PC-9 (cell line): ENCODE results near the gene NUP214. TPM values are rescaled to one million over a fixed set of nuclear protein-coding genes. Genes with fewer than 3 reads are reported as not detected.

ENCODE experiments used
- BruUV-seq: library from RNA; stranded (reverse); fragments of 400-500 nt; replicated peaks from 2 replicates; lab custom pipeline; 2021; lab: Mats Ljungman, UMichigan
- CTCF ChIA-PET: fragments of 300-600 bp; sonication (Branson Sonifier 250); formaldehyde crosslinking; loops from one replicate; lab custom pipeline; 2022; ENCODE audit warnings: antibody characterized with exemption; lab: Charles Lee
- POLR2A ChIA-PET: fragments of 300-600 bp; sonication (Branson Sonifier 250); formaldehyde crosslinking; loops from one replicate; lab custom pipeline; 2022; ENCODE audit warnings: antibody characterized with exemption; ENCODE audit not compliant: unreplicated experiment; lab: Charles Lee
- DNase-seq, 2 experiments: peaks; one replicate each; pipeline versions ENCODE4 v3.0.0 to v3.0.0-alpha.2; 2015 to 2022; ENCODE audit warnings: mixed read lengths in 1 of 2
- H2AFZ ChIP-seq: fragments of 200-600 bp; sonication (generic); 2 replicates; pipeline ENCODE4 v1.8.1; 2017; ENCODE audit warnings: antibody characterized with exemption
- H3F3A ChIP-seq: fragments of 200-600 bp; sonication (generic); 2 replicates; pipeline ENCODE4 v1.8.1; 2017; ENCODE audit warnings: antibody characterized with exemption, mild to moderate bottlenecking, low read depth; ENCODE audit not compliant: insufficient read depth
- H3K27ac ChIP-seq: fragments of 200-600 bp; sonication (generic); 2 replicates; pipeline ENCODE4 v1.6.1; 2016; ENCODE audit warnings: mixed run types
- H3K27me3 ChIP-seq: fragments of 200-600 bp; sonication (generic); 2 replicates; pipeline ENCODE4 v1.6.1; 2016; ENCODE audit warnings: low read depth, mixed run types; ENCODE audit not compliant: insufficient read depth
- H3K36me3 ChIP-seq: fragments of 200-600 bp; sonication (generic); 2 replicates; pipeline ENCODE4 v1.6.1; 2016; ENCODE audit warnings: low read depth, mixed run types
- H3K4me1 ChIP-seq: fragments of 200-600 bp; sonication (generic); replicated peaks from 2 replicates; pipeline ENCODE4 v1.6.1; 2016; ENCODE audit warnings: mixed run types; ENCODE audit not compliant: insufficient read depth
- H3K4me2 ChIP-seq: fragments of 200-600 bp; sonication (generic); 2 replicates; pipeline ENCODE4 v1.6.1; 2017; ENCODE audit warnings: mixed run types
- H3K4me3 ChIP-seq: fragments of 200-600 bp; sonication (generic); 2 replicates; pipeline ENCODE4 v1.6.1; 2016; ENCODE audit warnings: mixed run types
- H3K79me2 ChIP-seq: fragments of 200-600 bp; sonication (generic); 2 replicates; pipeline ENCODE4 v1.6.1; 2017; ENCODE audit warnings: low read depth, mixed run types
- H3K9me2 ChIP-seq: fragments of 200-600 bp; sonication (generic); 2 replicates; pipeline ENCODE4 v1.8.1; 2017; ENCODE audit warnings: mild to moderate bottlenecking; ENCODE audit not compliant: insufficient read depth
- H3K9me3 ChIP-seq: fragments of 200-600 bp; sonication (generic); 2 replicates; pipeline ENCODE4 v1.8.1; 2016; ENCODE audit warnings: low read depth; ENCODE audit not compliant: insufficient read depth
- H4K20me1 ChIP-seq: fragments of 200-600 bp; sonication (generic); 2 replicates; pipeline ENCODE4 v1.8.1; 2017; ENCODE audit not compliant: insufficient read depth
- EZH2 ChIP-seq: fragments of 200-600 bp; sonication (generic); IDR thresholded peaks from 2 replicates; pipeline ENCODE4 v1.8.0; 2017; ENCODE audit warnings: antibody characterized with exemption, low read depth
- intact Hi-C: fragments of 100-400 bp; cut with micrococcal nuclease; formaldehyde crosslinking; loops from one replicate; pipeline ENCODE4 v1.10.0; 2022; ENCODE audit not compliant: unreplicated experiment
- total RNA-seq: library from RNA; stranded (reverse); gene quantifications from 2 replicates; pipeline ENCODE4 v1.2.3, GENCODE V29; 2021
- TF ChIP-seq, protein P1 (sequence below): fragments of 200-600 bp; sonication (generic); conservative IDR thresholded peaks from 2 replicates; pipeline ENCODE4 v1.6.1; 2017; ENCODE audit warnings: mixed run types, antibody characterized with exemption, mild to moderate bottlenecking, moderate library complexity

Gene NUP214
- total RNA-seq, 1 experiment from 2014 or later: 59.0 TPM

DNA sequence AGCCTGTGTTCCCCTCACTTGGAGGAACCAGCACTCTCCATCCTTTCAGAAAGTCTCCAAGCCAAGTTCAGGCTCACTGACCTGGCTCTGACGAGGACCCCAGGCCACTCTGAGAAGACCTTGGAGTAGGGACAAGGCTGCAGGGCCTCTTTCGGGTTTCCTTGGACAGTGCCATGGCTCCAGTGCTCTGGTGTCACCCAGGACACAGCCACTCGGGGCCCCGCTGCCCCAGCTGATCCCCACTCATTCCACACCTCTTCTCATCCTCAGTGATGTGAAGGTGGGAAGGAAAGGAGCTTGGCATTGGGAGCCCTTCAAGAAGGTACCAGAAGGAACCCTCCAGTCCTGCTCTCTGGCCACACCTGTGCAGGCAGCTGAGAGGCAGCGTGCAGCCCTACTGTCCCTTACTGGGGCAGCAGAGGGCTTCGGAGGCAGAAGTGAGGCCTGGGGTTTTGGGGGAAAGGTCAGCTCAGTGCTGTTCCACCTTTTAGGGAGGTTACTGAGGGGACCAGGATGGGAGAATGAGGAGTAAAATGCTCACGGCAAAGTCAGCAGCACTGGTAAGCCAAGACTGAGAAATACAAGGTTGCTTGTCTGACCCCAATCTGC, 4.7 kb upstream of the NUP214 start:
- POLR2A ChIA-PET: no interaction called here
- no peaks in the 10 kb centered on the region for H4K20me1 ChIP-seq
- BruUV-seq: no TSS peak

DNA sequence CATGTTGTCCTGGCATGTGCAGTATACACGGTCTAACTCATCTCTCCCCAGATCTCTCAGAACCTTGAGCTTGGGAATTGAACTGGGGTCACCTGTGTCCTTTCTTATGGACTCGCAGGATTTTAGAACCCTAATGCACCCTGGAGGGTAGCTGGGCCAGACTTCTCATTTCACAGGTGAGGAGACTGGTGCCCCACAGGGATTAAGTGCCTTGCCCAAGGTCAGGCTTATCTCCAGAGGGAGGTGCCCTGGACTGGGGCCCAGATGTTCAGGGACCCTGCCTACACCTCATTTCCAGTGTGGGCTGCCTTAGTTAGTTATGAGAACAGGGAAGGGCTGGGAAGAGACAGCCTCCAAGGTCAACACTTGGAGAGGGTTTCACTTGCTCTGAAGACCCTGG, 4.0 kb upstream of the NUP214 start:
- no peak overlapping the region for H2AFZ ChIP-seq
- CTCF ChIA-PET: no interaction called here
- H3K36me3 ChIP-seq: no peaks in the 10 kb centered on the region; the same call in 1 of the 2 replicates
- no peaks in the 10 kb centered on the region for H3K9me2 ChIP-seq
- H3K9me3 ChIP-seq: no peaks in the 10 kb centered on the region
- no peak overlapping the region for H3K27ac ChIP-seq
- no peak for DNase-seq
- POLR2A ChIA-PET: no interaction called here
- no peak for TF ChIP-seq EZH2
- TF ChIP-seq, protein P1, sequence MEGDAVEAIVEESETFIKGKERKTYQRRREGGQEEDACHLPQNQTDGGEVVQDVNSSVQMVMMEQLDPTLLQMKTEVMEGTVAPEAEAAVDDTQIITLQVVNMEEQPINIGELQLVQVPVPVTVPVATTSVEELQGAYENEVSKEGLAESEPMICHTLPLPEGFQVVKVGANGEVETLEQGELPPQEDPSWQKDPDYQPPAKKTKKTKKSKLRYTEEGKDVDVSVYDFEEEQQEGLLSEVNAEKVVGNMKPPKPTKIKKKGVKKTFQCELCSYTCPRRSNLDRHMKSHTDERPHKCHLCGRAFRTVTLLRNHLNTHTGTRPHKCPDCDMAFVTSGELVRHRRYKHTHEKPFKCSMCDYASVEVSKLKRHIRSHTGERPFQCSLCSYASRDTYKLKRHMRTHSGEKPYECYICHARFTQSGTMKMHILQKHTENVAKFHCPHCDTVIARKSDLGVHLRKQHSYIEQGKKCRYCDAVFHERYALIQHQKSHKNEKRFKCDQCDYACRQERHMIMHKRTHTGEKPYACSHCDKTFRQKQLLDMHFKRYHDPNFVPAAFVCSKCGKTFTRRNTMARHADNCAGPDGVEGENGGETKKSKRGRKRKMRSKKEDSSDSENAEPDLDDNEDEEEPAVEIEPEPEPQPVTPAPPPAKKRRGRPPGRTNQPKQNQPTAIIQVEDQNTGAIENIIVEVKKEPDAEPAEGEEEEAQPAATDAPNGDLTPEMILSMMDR: no peak
- H3F3A ChIP-seq: peaks cover 18% of the 10 kb centered on the region; the same call in 1 of the 2 replicates
- H3K4me3 ChIP-seq: no peak overlapping the region
- H4K20me1 ChIP-seq: no peaks in the 10 kb centered on the region
- intact Hi-C loops: no loop called here
- no TSS peak for BruUV-seq
- H3K4me1 ChIP-seq: 0 out of 2 replicates have a peak, but pooled peaks cover 6% of the 10 kb centered on the region
- no peaks in the 10 kb centered on the region for H3K27me3 ChIP-seq
- peaks cover 9% of the 10 kb centered on the region for H3K79me2 ChIP-seq
- H3K4me2 ChIP-seq: no peak overlapping the region

More for the DNA sequence above, 4.7 kb upstream of the NUP214 start:
- Histone ChIP-seq H3K27me3 (no peaks in the 10 kb centered on the region), H2AFZ (no peak overlapping the region), H3K9me3 (no peaks in the 10 kb centered on the region), H3K27ac (no peak overlapping the region), H3K79me2 (peaks cover 3% of the 10 kb centered on the region), H3K4me2 (no peak overlapping the region), H3K36me3 (no peaks in the 10 kb centered on the region; the same call in 1 of the 2 replicates), H3K9me2 (no peaks in the 10 kb centered on the region), H3F3A (peaks cover 18% of the 10 kb centered on the region; the same call in 1 of the 2 replicates), H3K4me3 (no peak overlapping the region), H3K4me1 (0 out of 2 replicates have a peak, but pooled peaks cover 6% of the 10 kb centered on the region)
- intact Hi-C loops: no loop called here
- DNase-seq: no peak
- CTCF ChIA-PET: no interaction called here
- TF ChIP-seq, protein P1: no peak
- TF ChIP-seq EZH2: no peak

DNA sequence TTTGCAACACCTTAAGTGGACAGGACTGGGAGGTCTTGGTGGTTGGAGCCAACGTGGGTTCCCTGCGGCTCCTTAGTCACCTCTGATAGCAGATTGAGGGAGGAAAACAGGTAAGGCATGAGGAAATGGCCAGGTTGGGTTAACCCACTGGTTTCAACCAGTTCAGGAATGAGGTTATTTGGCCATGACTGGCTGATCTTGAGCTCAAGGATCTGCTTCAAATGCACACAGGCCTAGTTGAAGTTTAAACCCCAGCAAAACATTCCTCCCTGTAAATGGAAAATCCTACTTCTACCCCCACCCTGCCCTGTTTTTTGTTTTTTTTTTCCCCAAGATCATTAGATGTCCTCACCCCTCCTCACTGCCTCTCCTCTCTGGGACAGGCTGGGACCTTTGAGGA, 3.2 kb upstream of the NUP214 start:
- Histone ChIP-seq H3F3A (peaks cover 18% of the 10 kb centered on the region; the same call in 1 of the 2 replicates), H3K27me3 (no peaks in the 10 kb centered on the region), H3K4me1 (peaks cover 10% of the 10 kb centered on the region), H2AFZ (no peak overlapping the region), H3K27ac (no peak overlapping the region), H3K79me2 (peaks cover 17% of the 10 kb centered on the region), H4K20me1 (no peaks in the 10 kb centered on the region), H3K4me2 (no peak overlapping the region), H3K4me3 (no peak overlapping the region), H3K36me3 (no peaks in the 10 kb centered on the region; the same call in 1 of the 2 replicates), H3K9me2 (no peaks in the 10 kb centered on the region), H3K9me3 (no peaks in the 10 kb centered on the region)
- CTCF ChIA-PET: no interaction called here
- no TSS peak for BruUV-seq
- POLR2A ChIA-PET: no interaction called here
- no peak for DNase-seq
- TF ChIP-seq, protein P1: no peak
- TF ChIP-seq EZH2: no peak
- intact Hi-C loops: no loop called here
